Activated T-helper 1 cell treated with anti-CD3 and anti-CD28 coated beads, Interleukin-12 subunit alpha, Interleukin-12 subunit beta, Interleukin-2, Interleukin-4 antibody, amounts not matched to agents 30 ng/mL and 10 ng/mL and 1 ng/mL, durations not matched to agents 14 hours and 24 hours and 36 hours (primary cell): Measurements from ENCODE around the gene TSPAN17. TPM values are rescaled to one million over a fixed set of nuclear protein-coding genes. Genes with fewer than 3 reads are reported as not detected.

Experiments
- DNase-seq: peaks from one replicate; pipeline ENCODE4 v3.0.0; 2021; ENCODE audit warnings: low spot score
- H3K27ac Mint-ChIP-seq: one replicate; pipeline ENCODE4 v1.8.0; 2021; ENCODE audit warnings: mild to moderate bottlenecking, mixed read lengths
- H3K27me3 Mint-ChIP-seq: one replicate; pipeline ENCODE4 v1.8.0; 2022; ENCODE audit warnings: mild to moderate bottlenecking, moderate library complexity, mixed read lengths; ENCODE audit not compliant: insufficient read depth
- H3K36me3 Mint-ChIP-seq: one replicate; pipeline ENCODE4 v1.8.0; 2021; ENCODE audit warnings: low read depth, mixed read lengths
- H3K4me1 Mint-ChIP-seq: one replicate; pipeline ENCODE4 v1.8.0; 2021; ENCODE audit warnings: low read depth, mixed read lengths
- H3K4me3 Mint-ChIP-seq: one replicate; pipeline ENCODE4 v1.8.0; 2021; ENCODE audit warnings: mild to moderate bottlenecking, moderate library complexity, mixed read lengths
- H3K9me3 Mint-ChIP-seq: one replicate; pipeline ENCODE4 v1.8.0; 2021; ENCODE audit warnings: mixed read lengths
- intact Hi-C: fragments of 100-400 bp; cut with micrococcal nuclease; formaldehyde crosslinking; loops from one replicate; pipeline ENCODE4 v1.15.1; 2024
- total RNA-seq: library from RNA; stranded (reverse); gene quantifications from 2 replicates; pipeline ENCODE4 v1.2.3, GENCODE V29; 2022

TSPAN17 gene
- total RNA-seq, 1 donor from 2014 or later = 34.1 TPM

GRCh38 chr5:176612008-176612407 is 35.3 kb upstream of the TSPAN17 start:
- no peak overlapping the region for H3K27ac Mint-ChIP-seq
- intact Hi-C loops = no loop called here

GRCh38 chr5:176612855-176613254 is 34.4 kb upstream of the TSPAN17 start:
- Mint-ChIP-seq H3K36me3 (no peaks in the 10 kb centered on the region), H3K4me1 (peaks cover 20% of the 10 kb centered on the region), H3K4me3 (no peak overlapping the region), H3K9me3 (no peaks in the 10 kb centered on the region), H3K27me3 (peaks cover 59% of the 10 kb centered on the region), H3K27ac (no peak overlapping the region)
- intact Hi-C loops = no loop called here
- no peak for DNase-seq

More at GRCh38 chr5:176612008-176612407, 35.3 kb upstream of the TSPAN17 start:
- H3K36me3 Mint-ChIP-seq = no peaks in the 10 kb centered on the region
- no peaks in the 10 kb centered on the region for H3K9me3 Mint-ChIP-seq
- no peak for DNase-seq
- no peak overlapping the region for H3K4me3 Mint-ChIP-seq
- peaks cover 20% of the 10 kb centered on the region for H3K4me1 Mint-ChIP-seq
- peaks cover 55% of the 10 kb centered on the region for H3K27me3 Mint-ChIP-seq

- no peak for DNase-seq
- Mint-ChIP-seq H3K4me3 (no peak overlapping the region), H3K4me1 (peaks cover 12% of the 10 kb centered on the region), H3K27ac (no peak overlapping the region), H3K9me3 (no peaks in the 10 kb centered on the region), H3K36me3 (no peaks in the 10 kb centered on the region), H3K27me3 (peaks cover 67% of the 10 kb centered on the region)
- intact Hi-C loops = no loop called here
Observed at GRCh38 chr5:176614805-176615478, 32.3 kb upstream of the TSPAN17 start.

GRCh38 chr5:176616511-176616910 is 30.8 kb upstream of the TSPAN17 start:
- Mint-ChIP-seq H3K27ac (no peak overlapping the region), H3K36me3 (no peaks in the 10 kb centered on the region), H3K9me3 (no peaks in the 10 kb centered on the region), H3K27me3 (peaks cover 69% of the 10 kb centered on the region), H3K4me1 (peaks cover 10% of the 10 kb centered on the region), H3K4me3 (no peak overlapping the region)
- no peak for DNase-seq
- intact Hi-C loops = no loop called here

GRCh38 chr5:176618783-176619182 is 28.5 kb upstream of the TSPAN17 start:
- H3K36me3 Mint-ChIP-seq = no peaks in the 10 kb centered on the region
- H3K9me3 Mint-ChIP-seq = no peaks in the 10 kb centered on the region
- peaks cover 63% of the 10 kb centered on the region for H3K27me3 Mint-ChIP-seq
- H3K27ac Mint-ChIP-seq = no peak overlapping the region
- DNase-seq = no peak
- intact Hi-C loops = loop anchor here (1.0 kb wide), 4 partner anchors 7 to 44 kb away; partner anchors contain the start of genes EIF4E1B, SNCB and TSPAN17
- no peak overlapping the region for H3K4me3 Mint-ChIP-seq
- H3K4me1 Mint-ChIP-seq = peaks cover 7% of the 10 kb centered on the region

- Mint-ChIP-seq H3K4me3 (no peak overlapping the region), H3K9me3 (no peaks in the 10 kb centered on the region), H3K27me3 (peaks cover 67% of the 10 kb centered on the region)
Observed at GRCh38 chr5:176619203-176619568, 28.1 kb upstream of the TSPAN17 start.

GRCh38 chr5:176619569-176620332 is 27.5 kb upstream of the TSPAN17 start:
- intact Hi-C loops = loop anchor here (1.0 kb wide), 4 partner anchors 8 to 45 kb away; partner anchors contain the start of genes EIF4E1B, SNCB and TSPAN17
- H3K9me3 Mint-ChIP-seq = no peaks in the 10 kb centered on the region
- peaks cover 65% of the 10 kb centered on the region for H3K27me3 Mint-ChIP-seq
- H3K36me3 Mint-ChIP-seq = no peaks in the 10 kb centered on the region
- H3K4me1 Mint-ChIP-seq = peaks cover 7% of the 10 kb centered on the region
- no peak for DNase-seq
- peak overlapping the region; percentile 53 for H3K4me3 Mint-ChIP-seq
- H3K27ac Mint-ChIP-seq = no peak overlapping the region

More at GRCh38 chr5:176619203-176619568, 28.1 kb upstream of the TSPAN17 start:
- no peak overlapping the region for H3K27ac Mint-ChIP-seq
- intact Hi-C loops = loop anchor here (1.0 kb wide), 4 partner anchors 8 to 45 kb away; partner anchors contain the start of genes EIF4E1B, SNCB and TSPAN17
- peaks cover 7% of the 10 kb centered on the region for H3K4me1 Mint-ChIP-seq
- DNase-seq = peak; percentile 75
- H3K36me3 Mint-ChIP-seq = no peaks in the 10 kb centered on the region

- no peak for DNase-seq
- H3K36me3 Mint-ChIP-seq = no peaks in the 10 kb centered on the region
- intact Hi-C loops = no loop called here
Observed at GRCh38 chr5:176620333-176620981, 26.8 kb upstream of the TSPAN17 start.

GRCh38 chr5:176621661-176622079 is 25.6 kb upstream of the TSPAN17 start:
- no peak for DNase-seq
- intact Hi-C loops = no loop called here
- no peaks in the 10 kb centered on the region for H3K36me3 Mint-ChIP-seq
- peaks cover 63% of the 10 kb centered on the region for H3K27me3 Mint-ChIP-seq
- H3K4me1 Mint-ChIP-seq = peaks cover 7% of the 10 kb centered on the region
- no peaks in the 10 kb centered on the region for H3K9me3 Mint-ChIP-seq
- H3K4me3 Mint-ChIP-seq = no peak overlapping the region
- H3K27ac Mint-ChIP-seq = no peak overlapping the region

More at GRCh38 chr5:176620333-176620981, 26.8 kb upstream of the TSPAN17 start:
- Mint-ChIP-seq H3K27me3 (peaks cover 66% of the 10 kb centered on the region), H3K27ac (no peak overlapping the region), H3K9me3 (no peaks in the 10 kb centered on the region), H3K4me1 (peaks cover 7% of the 10 kb centered on the region), H3K4me3 (peak overlapping the region; percentile 53)

GRCh38 chr5:176624142-176624541 is 23.1 kb upstream of the TSPAN17 start:
- Mint-ChIP-seq H3K4me3 (no peak overlapping the region), H3K9me3 (no peaks in the 10 kb centered on the region), H3K36me3 (no peaks in the 10 kb centered on the region), H3K27ac (no peak overlapping the region), H3K27me3 (peaks cover 63% of the 10 kb centered on the region), H3K4me1 (peaks cover 7% of the 10 kb centered on the region)
- intact Hi-C loops = no loop called here
- no peak for DNase-seq

- peaks cover 7% of the 10 kb centered on the region for H3K4me1 Mint-ChIP-seq
- H3K9me3 Mint-ChIP-seq = no peaks in the 10 kb centered on the region
- H3K4me3 Mint-ChIP-seq = no peak overlapping the region
- peaks cover 64% of the 10 kb centered on the region for H3K27me3 Mint-ChIP-seq
- intact Hi-C loops = no loop called here
- no peaks in the 10 kb centered on the region for H3K36me3 Mint-ChIP-seq
- DNase-seq = no peak
- no peak overlapping the region for H3K27ac Mint-ChIP-seq
Observed at GRCh38 chr5:176624938-176625337, 22.3 kb upstream of the TSPAN17 start.

- intact Hi-C loops = no loop called here
- Mint-ChIP-seq H3K36me3 (no peaks in the 10 kb centered on the region), H3K9me3 (no peaks in the 10 kb centered on the region), H3K27me3 (peaks cover 61% of the 10 kb centered on the region), H3K4me3 (no peak overlapping the region), H3K4me1 (peaks cover 2% of the 10 kb centered on the region), H3K27ac (no peak overlapping the region)
- no peak for DNase-seq
Observed at GRCh38 chr5:176625512-176625911, 21.8 kb upstream of the TSPAN17 start.
